Measurements from ENCODE around the gene STK32B.

Gene STK32B

DNA sequence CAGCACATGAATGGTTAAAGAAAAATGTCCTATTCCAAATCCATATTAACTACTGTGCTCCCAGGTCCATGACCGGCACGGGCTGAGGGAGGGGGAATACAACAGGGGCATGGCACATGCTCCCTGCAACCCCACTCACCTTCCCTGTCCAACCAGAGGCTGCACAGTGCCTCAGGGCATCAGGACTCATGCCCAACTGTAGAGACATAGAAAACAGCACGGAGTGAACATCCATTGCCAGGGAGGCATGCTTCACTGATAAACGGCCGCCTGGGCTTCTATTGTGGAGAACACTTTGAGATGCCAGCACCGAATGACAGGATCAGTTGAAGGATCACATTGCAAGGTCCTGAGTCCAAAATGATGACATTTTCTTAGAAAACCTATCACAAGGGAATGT lies 140.6 kb downstream of the STK32B start:
- Histone ChIP-seq H3K79me2 (ENCODE audit: insufficient read depth, low read length) (no peaks in the 10 kb centered on the region), H3K4me1 (ENCODE audit: insufficient read depth, low read length, poor library complexity, severe bottlenecking) (no peaks in the 10 kb centered on the region), H3K36me3 (ENCODE audit: insufficient read depth, low read length) (no peaks in the 10 kb centered on the region), H3K4me2 (ENCODE audit: low read depth, low read length, poor library complexity, severe bottlenecking) (no peak overlapping the region), H3K27me3 (ENCODE audit: insufficient read depth, low read length, poor library complexity, severe bottlenecking) (no peaks in the 10 kb centered on the region), H3K9ac (ENCODE audit: low read depth, low read length, poor library complexity, severe bottlenecking) (no peak overlapping the region), H3K4me3 (ENCODE audit: low read length, poor library complexity, severe bottlenecking) (no peak overlapping the region), H3K9me3 (ENCODE audit: insufficient read depth, low read depth, low read length) (no peaks in the 10 kb centered on the region; the same call in 1 of the 2 replicates), H3K9me2 (replicated peaks; ENCODE audit: low read depth, low read length) (no peaks in the 10 kb centered on the region), H3F3A (ENCODE audit: low read depth) (no peaks in the 10 kb centered on the region), H2AFZ (ENCODE audit: low read length) (no peak overlapping the region), H4K20me1 (ENCODE audit: insufficient read depth, low read length, poor library complexity, severe bottlenecking) (no peaks in the 10 kb centered on the region)
- TF ChIP-seq EZH2phosphoT487 (IDR thresholded peaks at IDR 0.05; ENCODE audit: borderline replicate concordance) = no peak
- TF ChIP-seq, protein P1, sequence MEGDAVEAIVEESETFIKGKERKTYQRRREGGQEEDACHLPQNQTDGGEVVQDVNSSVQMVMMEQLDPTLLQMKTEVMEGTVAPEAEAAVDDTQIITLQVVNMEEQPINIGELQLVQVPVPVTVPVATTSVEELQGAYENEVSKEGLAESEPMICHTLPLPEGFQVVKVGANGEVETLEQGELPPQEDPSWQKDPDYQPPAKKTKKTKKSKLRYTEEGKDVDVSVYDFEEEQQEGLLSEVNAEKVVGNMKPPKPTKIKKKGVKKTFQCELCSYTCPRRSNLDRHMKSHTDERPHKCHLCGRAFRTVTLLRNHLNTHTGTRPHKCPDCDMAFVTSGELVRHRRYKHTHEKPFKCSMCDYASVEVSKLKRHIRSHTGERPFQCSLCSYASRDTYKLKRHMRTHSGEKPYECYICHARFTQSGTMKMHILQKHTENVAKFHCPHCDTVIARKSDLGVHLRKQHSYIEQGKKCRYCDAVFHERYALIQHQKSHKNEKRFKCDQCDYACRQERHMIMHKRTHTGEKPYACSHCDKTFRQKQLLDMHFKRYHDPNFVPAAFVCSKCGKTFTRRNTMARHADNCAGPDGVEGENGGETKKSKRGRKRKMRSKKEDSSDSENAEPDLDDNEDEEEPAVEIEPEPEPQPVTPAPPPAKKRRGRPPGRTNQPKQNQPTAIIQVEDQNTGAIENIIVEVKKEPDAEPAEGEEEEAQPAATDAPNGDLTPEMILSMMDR (conservative IDR thresholded peaks at IDR 0.05; ENCODE audit: low read length) = no peak

DNA sequence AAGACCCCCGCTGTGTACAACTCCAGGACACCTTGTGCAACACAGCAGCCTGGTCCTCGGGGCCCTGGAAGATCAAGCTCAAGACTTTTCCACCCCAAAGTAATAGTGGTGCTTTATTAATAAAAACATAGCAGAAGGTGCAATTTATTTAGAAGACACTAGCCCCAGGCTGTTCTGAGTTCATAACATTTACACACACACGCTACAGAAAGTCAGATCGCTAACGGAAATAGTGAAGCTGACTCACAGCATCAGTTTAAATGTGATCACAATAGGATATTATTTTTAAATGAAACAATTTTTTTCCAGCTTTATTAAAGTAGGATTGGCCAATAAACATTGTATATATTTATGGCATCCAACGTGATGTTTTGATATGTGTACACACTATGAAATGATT lies 141.0 kb downstream of the STK32B start:
- H3K9ac ChIP-seq (ENCODE audit: low read depth, low read length, poor library complexity, severe bottlenecking) = no peak overlapping the region
- no peak for TF ChIP-seq EZH2phosphoT487 (IDR thresholded peaks at IDR 0.05; ENCODE audit: borderline replicate concordance)
- TF ChIP-seq, protein P1 (conservative IDR thresholded peaks at IDR 0.05; ENCODE audit: low read length) = no peak
- H4K20me1 ChIP-seq (ENCODE audit: insufficient read depth, low read length, poor library complexity, severe bottlenecking) = no peaks in the 10 kb centered on the region
- no peaks in the 10 kb centered on the region for H3F3A ChIP-seq (ENCODE audit: low read depth)
- no peaks in the 10 kb centered on the region for H3K9me2 ChIP-seq (replicated peaks; ENCODE audit: low read depth, low read length)
- no peaks in the 10 kb centered on the region for H3K27me3 ChIP-seq (ENCODE audit: insufficient read depth, low read length, poor library complexity, severe bottlenecking)
- H3K9me3 ChIP-seq (ENCODE audit: insufficient read depth, low read depth, low read length) = no peaks in the 10 kb centered on the region; the same call in 1 of the 2 replicates
- no peaks in the 10 kb centered on the region for H3K36me3 ChIP-seq (ENCODE audit: insufficient read depth, low read length)
- no peak overlapping the region for H3K4me3 ChIP-seq (ENCODE audit: low read length, poor library complexity, severe bottlenecking)
- no peaks in the 10 kb centered on the region for H3K79me2 ChIP-seq (ENCODE audit: insufficient read depth, low read length)
- H3K4me1 ChIP-seq (ENCODE audit: insufficient read depth, low read length, poor library complexity, severe bottlenecking) = no peaks in the 10 kb centered on the region
- H3K4me2 ChIP-seq (ENCODE audit: low read depth, low read length, poor library complexity, severe bottlenecking) = no peak overlapping the region
- no peak overlapping the region for H2AFZ ChIP-seq (ENCODE audit: low read length)

DNA sequence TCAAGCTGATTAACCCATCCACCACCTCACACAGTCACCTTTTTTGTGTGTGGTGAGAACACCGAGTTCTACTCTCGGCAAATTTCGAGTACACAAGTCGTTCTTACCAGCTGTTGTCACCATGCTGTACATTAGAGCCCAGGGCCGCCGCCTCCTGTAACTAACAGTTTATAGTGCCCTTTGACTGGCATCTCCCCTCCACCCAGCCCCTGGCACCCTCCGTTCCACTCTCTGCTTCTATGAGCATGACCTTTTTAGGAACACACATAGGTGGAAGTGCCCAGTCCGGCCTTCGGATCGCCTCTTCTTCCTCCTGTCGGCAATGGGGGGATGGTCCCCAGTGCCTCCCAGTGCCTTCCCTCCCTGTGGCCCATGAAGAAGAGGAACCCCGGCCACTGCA lies 141.4 kb downstream of the STK32B start:
- no peaks in the 10 kb centered on the region for H4K20me1 ChIP-seq (ENCODE audit: insufficient read depth, low read length, poor library complexity, severe bottlenecking)
- H3K9me2 ChIP-seq (replicated peaks; ENCODE audit: low read depth, low read length) = no peaks in the 10 kb centered on the region
- no peak overlapping the region for H3K9ac ChIP-seq (ENCODE audit: low read depth, low read length, poor library complexity, severe bottlenecking)
- TF ChIP-seq, protein P1 (conservative IDR thresholded peaks at IDR 0.05; ENCODE audit: low read length) = no peak
- no peak for TF ChIP-seq EZH2phosphoT487 (IDR thresholded peaks at IDR 0.05; ENCODE audit: borderline replicate concordance)
- H3K27me3 ChIP-seq (ENCODE audit: insufficient read depth, low read length, poor library complexity, severe bottlenecking) = no peaks in the 10 kb centered on the region
- no peaks in the 10 kb centered on the region; the same call in 1 of the 2 replicates for H3K9me3 ChIP-seq (ENCODE audit: insufficient read depth, low read depth, low read length)
- H3K36me3 ChIP-seq (ENCODE audit: insufficient read depth, low read length) = no peaks in the 10 kb centered on the region
- no peak overlapping the region for H3K4me2 ChIP-seq (ENCODE audit: low read depth, low read length, poor library complexity, severe bottlenecking)
- H3K4me1 ChIP-seq (ENCODE audit: insufficient read depth, low read length, poor library complexity, severe bottlenecking) = no peaks in the 10 kb centered on the region
- no peaks in the 10 kb centered on the region for H3F3A ChIP-seq (ENCODE audit: low read depth)
- H2AFZ ChIP-seq (ENCODE audit: low read length) = no peak overlapping the region
- no peak overlapping the region for H3K4me3 ChIP-seq (ENCODE audit: low read length, poor library complexity, severe bottlenecking)
- H3K79me2 ChIP-seq (ENCODE audit: insufficient read depth, low read length) = no peaks in the 10 kb centered on the region

Measured in Loucy (cell line).